LNCAP (cell line): ENCODE measurements around the gene DDI2.

Source experiments
- CTCF ChIP-seq: fragments of 450-650 bp; IDR thresholded peaks from 2 replicates; pipeline ENCODE4 v1.5.1; 2017; ENCODE audit warnings: mild to moderate bottlenecking

The DDI2 gene

GRCh38 chr1:15618077-15618654 lies 908 bp downstream of the DDI2 start:
- TF ChIP-seq CTCF: no peak

- TF ChIP-seq CTCF: no peak
Observed at GRCh38 chr1:15618655-15619525, 1.6 kb downstream of the DDI2 start.

GRCh38 chr1:15620155-15620545 lies 2.9 kb downstream of the DDI2 start:
- no peak for TF ChIP-seq CTCF

- no peak for TF ChIP-seq CTCF
Observed at GRCh38 chr1:15620902-15621682, 3.8 kb downstream of the DDI2 start.

GRCh38 chr1:15621975-15622374 lies 4.7 kb downstream of the DDI2 start:
- TF ChIP-seq CTCF: no peak

GRCh38 chr1:15622712-15623373 lies 5.6 kb downstream of the DDI2 start:
- TF ChIP-seq CTCF: no peak

GRCh38 chr1:15623435-15623834 lies 6.2 kb downstream of the DDI2 start:
- no peak for TF ChIP-seq CTCF
